ENCODE results near the gene TMEM117.

TMEM117 gene

DNA sequence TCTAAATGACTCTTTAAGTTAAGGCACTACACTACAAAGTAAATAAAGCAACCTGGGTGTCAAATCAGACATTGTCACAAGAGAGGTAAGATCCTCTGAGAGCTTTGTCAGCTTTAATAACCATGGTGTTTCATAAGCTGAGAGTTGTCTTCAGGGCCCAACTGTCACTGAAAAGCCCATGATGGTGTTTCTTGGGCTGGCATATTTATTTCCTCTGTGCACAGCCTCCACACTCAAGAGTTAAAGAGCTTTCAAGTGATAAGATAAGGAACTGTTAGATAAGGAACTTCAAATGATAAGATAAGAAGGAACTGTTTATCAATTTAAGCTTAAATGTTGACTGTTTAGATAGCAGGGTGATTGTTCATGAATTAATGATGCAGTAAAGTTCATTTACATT, 495.4 kb downstream of the TMEM117 start:
- no peak overlapping the region for H3K4me3 ChIP-seq (ENCODE audit: severe bottlenecking)
- no peaks in the 10 kb centered on the region for H3K27me3 ChIP-seq (ENCODE audit: insufficient read depth, poor library complexity, severe bottlenecking)
- ATAC-seq (ENCODE audit: low read depth) (no peak), DNase-seq (ENCODE audit: low spot score) (no peak)
- no peak overlapping the region for H3K27ac ChIP-seq (ENCODE audit: poor library complexity, severe bottlenecking)
- no peaks in the 10 kb centered on the region for H3K9me3 ChIP-seq (ENCODE audit: severe bottlenecking)
- TF ChIP-seq, protein P1, sequence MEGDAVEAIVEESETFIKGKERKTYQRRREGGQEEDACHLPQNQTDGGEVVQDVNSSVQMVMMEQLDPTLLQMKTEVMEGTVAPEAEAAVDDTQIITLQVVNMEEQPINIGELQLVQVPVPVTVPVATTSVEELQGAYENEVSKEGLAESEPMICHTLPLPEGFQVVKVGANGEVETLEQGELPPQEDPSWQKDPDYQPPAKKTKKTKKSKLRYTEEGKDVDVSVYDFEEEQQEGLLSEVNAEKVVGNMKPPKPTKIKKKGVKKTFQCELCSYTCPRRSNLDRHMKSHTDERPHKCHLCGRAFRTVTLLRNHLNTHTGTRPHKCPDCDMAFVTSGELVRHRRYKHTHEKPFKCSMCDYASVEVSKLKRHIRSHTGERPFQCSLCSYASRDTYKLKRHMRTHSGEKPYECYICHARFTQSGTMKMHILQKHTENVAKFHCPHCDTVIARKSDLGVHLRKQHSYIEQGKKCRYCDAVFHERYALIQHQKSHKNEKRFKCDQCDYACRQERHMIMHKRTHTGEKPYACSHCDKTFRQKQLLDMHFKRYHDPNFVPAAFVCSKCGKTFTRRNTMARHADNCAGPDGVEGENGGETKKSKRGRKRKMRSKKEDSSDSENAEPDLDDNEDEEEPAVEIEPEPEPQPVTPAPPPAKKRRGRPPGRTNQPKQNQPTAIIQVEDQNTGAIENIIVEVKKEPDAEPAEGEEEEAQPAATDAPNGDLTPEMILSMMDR (IDR thresholded peaks at IDR 0.05; ENCODE audit: poor library complexity, severe bottlenecking) = no peak
- no peaks in the 10 kb centered on the region for H3K4me1 ChIP-seq (ENCODE audit: insufficient read depth, poor library complexity, severe bottlenecking)
- H3K36me3 ChIP-seq (ENCODE audit: low read depth) = no peaks in the 10 kb centered on the region

- Histone ChIP-seq H3K36me3 (ENCODE audit: low read depth) (no peaks in the 10 kb centered on the region), H3K27me3 (ENCODE audit: insufficient read depth, poor library complexity, severe bottlenecking) (no peaks in the 10 kb centered on the region), H3K4me1 (ENCODE audit: insufficient read depth, poor library complexity, severe bottlenecking) (no peaks in the 10 kb centered on the region), H3K4me3 (ENCODE audit: severe bottlenecking) (no peak overlapping the region), H3K9me3 (ENCODE audit: severe bottlenecking) (no peaks in the 10 kb centered on the region), H3K27ac (ENCODE audit: poor library complexity, severe bottlenecking) (no peak overlapping the region)
- DNase-seq (ENCODE audit: low spot score) = no peak
- no peak for ATAC-seq (ENCODE audit: low read depth)
- TF ChIP-seq, protein P1 (IDR thresholded peaks at IDR 0.05; ENCODE audit: poor library complexity, severe bottlenecking) = no peak
These were observed 498.5 kb downstream of the TMEM117 start for GRCh38 chr12:44334347-44334746.

DNA sequence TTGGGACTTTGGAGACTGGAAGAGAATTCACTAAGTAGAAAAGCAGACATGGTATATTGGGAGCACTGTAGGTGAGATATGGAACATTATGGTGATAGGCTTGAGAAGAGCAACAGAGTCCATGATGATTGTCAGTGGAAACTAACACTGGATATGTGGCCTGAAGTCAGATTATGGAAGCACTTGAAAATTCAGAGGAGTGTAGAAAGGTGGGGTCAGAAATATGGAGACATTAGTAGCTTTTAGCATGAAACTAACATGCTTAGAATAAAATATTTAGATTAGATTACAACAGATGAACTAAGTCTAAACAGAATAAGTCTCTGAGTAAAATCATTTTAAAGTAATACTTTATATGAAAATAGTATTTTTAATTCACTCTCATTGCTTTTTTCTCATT, 499.1 kb downstream of the TMEM117 start:
- no peaks in the 10 kb centered on the region for H3K9me3 ChIP-seq (ENCODE audit: severe bottlenecking)
- no peak overlapping the region for H3K4me3 ChIP-seq (ENCODE audit: severe bottlenecking)
- no peaks in the 10 kb centered on the region for H3K27me3 ChIP-seq (ENCODE audit: insufficient read depth, poor library complexity, severe bottlenecking)
- TF ChIP-seq, protein P1 (IDR thresholded peaks at IDR 0.05; ENCODE audit: poor library complexity, severe bottlenecking) = no peak
- H3K4me1 ChIP-seq (ENCODE audit: insufficient read depth, poor library complexity, severe bottlenecking) = no peaks in the 10 kb centered on the region
- ATAC-seq (ENCODE audit: low read depth) = no peak
- no peaks in the 10 kb centered on the region for H3K36me3 ChIP-seq (ENCODE audit: low read depth)
- DNase-seq (ENCODE audit: low spot score) = no peak
- H3K27ac ChIP-seq (ENCODE audit: poor library complexity, severe bottlenecking) = no peak overlapping the region

GRCh38 chr12:44336577-44336976, 500.7 kb downstream of the TMEM117 start:
- no peak overlapping the region for H3K27ac ChIP-seq (ENCODE audit: poor library complexity, severe bottlenecking)
- DNase-seq (ENCODE audit: low spot score) (no peak), ATAC-seq (ENCODE audit: low read depth) (no peak)
- H3K36me3 ChIP-seq (ENCODE audit: low read depth) = no peaks in the 10 kb centered on the region
- TF ChIP-seq, protein P1 (IDR thresholded peaks at IDR 0.05; ENCODE audit: poor library complexity, severe bottlenecking) = no peak
- H3K9me3 ChIP-seq (ENCODE audit: severe bottlenecking) = no peaks in the 10 kb centered on the region
- no peak overlapping the region for H3K4me3 ChIP-seq (ENCODE audit: severe bottlenecking)
- H3K27me3 ChIP-seq (ENCODE audit: insufficient read depth, poor library complexity, severe bottlenecking) = no peaks in the 10 kb centered on the region
- H3K4me1 ChIP-seq (ENCODE audit: insufficient read depth, poor library complexity, severe bottlenecking) = no peaks in the 10 kb centered on the region

GRCh38 chr12:44342371-44342770, 506.5 kb downstream of the TMEM117 start:
- ATAC-seq (ENCODE audit: low read depth) (no peak), DNase-seq (ENCODE audit: low spot score) (no peak)
- no peaks in the 10 kb centered on the region for H3K27me3 ChIP-seq (ENCODE audit: insufficient read depth, poor library complexity, severe bottlenecking)
- H3K4me1 ChIP-seq (ENCODE audit: insufficient read depth, poor library complexity, severe bottlenecking) = no peaks in the 10 kb centered on the region
- TF ChIP-seq, protein P1 (IDR thresholded peaks at IDR 0.05; ENCODE audit: poor library complexity, severe bottlenecking) = no peak
- no peaks in the 10 kb centered on the region for H3K36me3 ChIP-seq (ENCODE audit: low read depth)
- no peak overlapping the region for H3K27ac ChIP-seq (ENCODE audit: poor library complexity, severe bottlenecking)
- no peak overlapping the region for H3K4me3 ChIP-seq (ENCODE audit: severe bottlenecking)
- no peaks in the 10 kb centered on the region for H3K9me3 ChIP-seq (ENCODE audit: severe bottlenecking)
